Endothelial cell of coronary artery (primary cell): ENCODE data around the gene CAMKK2. TPM values are rescaled to one million over a fixed set of nuclear protein-coding genes. Genes with fewer than 3 reads are reported as not detected.

Experiments
- total RNA-seq: library from RNA; depleted of rRNA; stranded (reverse); fragments of >200 nt; gene quantifications from 2 replicates; pipeline ENCODE4 v1.2.3, GENCODE V29; 2014

Gene CAMKK2
- 14.2 and 20.3 TPM in 2 replicates for total RNA-seq

DNA sequence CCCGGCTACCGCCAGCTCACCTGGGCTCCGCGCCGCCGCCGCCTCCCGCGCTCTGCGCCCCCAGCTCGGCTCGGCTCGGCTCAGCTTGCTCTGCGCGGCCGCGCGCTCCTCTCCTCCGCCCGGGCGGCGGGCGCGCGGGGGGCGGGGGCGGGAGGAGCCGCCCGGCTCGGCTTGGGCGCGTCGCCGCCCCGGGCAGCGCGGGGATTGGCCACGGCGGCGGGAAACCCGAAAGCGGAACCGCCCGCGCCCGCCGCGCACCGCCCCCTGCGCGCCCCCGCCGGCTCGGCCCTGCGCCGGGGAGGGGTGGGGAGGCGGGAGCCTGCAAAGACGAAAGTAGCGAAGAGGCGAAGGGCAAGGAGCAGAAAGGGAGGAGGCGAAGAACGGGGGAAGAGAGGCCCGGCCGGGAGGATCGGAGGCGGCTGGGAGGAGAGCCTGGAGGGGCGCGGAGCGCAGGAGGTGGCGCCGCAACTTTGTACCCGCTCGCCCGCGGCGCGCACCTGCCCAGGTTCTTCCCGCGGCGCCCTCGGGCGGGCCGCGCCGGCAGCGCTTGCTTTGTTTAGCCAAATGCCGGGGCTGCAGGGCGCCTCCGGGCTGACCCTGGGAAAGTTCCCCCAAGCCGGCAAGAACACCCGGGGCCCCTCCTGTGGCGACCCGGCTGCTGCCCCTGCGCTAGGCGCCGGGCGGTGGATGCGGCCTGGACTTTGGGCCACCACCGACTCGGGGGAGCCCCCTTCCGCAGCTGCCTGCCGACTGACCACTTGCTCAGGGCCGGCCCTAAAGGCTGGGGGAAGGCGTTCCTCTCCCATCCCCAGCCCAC lies at the start of gene CAMKK2:
Gene CAMKK2 (minus strand): TSS at position 92 of the 817 bp plus-strand sequence. CDS start 22,183 bp downstream, outside the sequence.

GRCh38 chr12:121209624-121210572 lies 86.6 kb downstream of the CAMKK2 start, which contains the start of gene P2RX4:
Gene P2RX4, plus strand, starts transcription at chr12:121210129. Its CDS starts 36 bp downstream, at chr12:121210165.

Other genes with a start within 250 kb of the CAMKK2 start
- 0.72 and 0.75 TPM in 2 replicates for gene P2RX7, start 163.8 kb downstream of the CAMKK2 start, total RNA-seq
- gene P2RX4, start 86.6 kb downstream of the CAMKK2 start, total RNA-seq: 20.8 and 22.6 TPM in 2 replicates
- gene ANAPC5, start 55.7 kb upstream of the CAMKK2 start, total RNA-seq: 120 and 143 TPM in 2 replicates
- 114 and 116 TPM in 2 replicates for gene RNF34, start 103.4 kb upstream of the CAMKK2 start, total RNA-seq